Activated CD8-positive, alpha-beta T cell treated with anti-CD3 and anti-CD28 coated beads for 36 hours (primary cell): Measurements from ENCODE around the gene MRPS6. TPM values are rescaled to one million over a fixed set of nuclear protein-coding genes. Genes with fewer than 3 reads are reported as not detected.
A peak's percentile ranks its signal among the peaks of the same experiment; 100 is the strongest.

Source experiments
- ATAC-seq: fragments of 200-7000 bp; cut with Tn5 transposase; one replicate; pipeline ENCODE4 v1.10.0; 2021; ENCODE audit warnings: mild to moderate bottlenecking, moderate library complexity
- CTCF ChIA-PET: fragments of 350-600 bp; sonication (Branson Sonifier 250); formaldehyde crosslinking; loops from one replicate; lab custom pipeline; 2021; ENCODE audit warnings: antibody characterized with exemption; lab: Charles Lee
- POLR2A ChIA-PET: fragments of 350-600 bp; sonication (Branson Sonifier 250); formaldehyde crosslinking; loops from one replicate; lab custom pipeline; 2021; ENCODE audit warnings: antibody characterized with exemption; lab: Charles Lee
- DNase-seq: peaks from one replicate; pipeline ENCODE4 v3.0.0-alpha.2; 2020
- H3K27ac Mint-ChIP-seq: one replicate; pipeline ENCODE4 v1.8.0; 2021; ENCODE audit warnings: mild to moderate bottlenecking, mixed read lengths
- H3K27me3 Mint-ChIP-seq: one replicate; pipeline ENCODE4 v1.8.0; 2021; ENCODE audit warnings: mixed read lengths
- H3K36me3 Mint-ChIP-seq: one replicate; pipeline ENCODE4 v1.8.0; 2021; ENCODE audit warnings: low read depth, mixed read lengths
- H3K4me1 Mint-ChIP-seq: one replicate; pipeline ENCODE4 v1.8.0; 2021; ENCODE audit warnings: low read depth, mixed read lengths
- H3K4me3 Mint-ChIP-seq: one replicate; pipeline ENCODE4 v1.8.0; 2021; ENCODE audit warnings: mild to moderate bottlenecking, moderate library complexity, mixed read lengths
- H3K9me3 Mint-ChIP-seq: one replicate; pipeline ENCODE4 v1.8.0; 2021; ENCODE audit warnings: mixed read lengths
- CTCF ChIP-seq: fragments of 200-600 bp; IDR thresholded peaks from one replicate; pipeline ENCODE4 v1.8.0; 2022; ENCODE audit warnings: antibody characterized with exemption, mild to moderate bottlenecking
- intact Hi-C: fragments of 100-400 bp; cut with micrococcal nuclease; formaldehyde crosslinking; loops from one replicate; pipeline ENCODE4 v1.10.0; 2022
- total RNA-seq, 2 experiments: library from RNA; stranded (reverse); gene quantifications; one replicate each; pipeline ENCODE4 v1.2.3, GENCODE V29; 2021

The MRPS6 gene
- total RNA-seq, 2 experiments from 2014 or later: 93.9 to 95.2 TPM

GRCh38 chr21:34037009-34037795, 36.2 kb upstream of the MRPS6 start:
- ATAC-seq (no peak), DNase-seq (no peak)
- no peak for TF ChIP-seq CTCF
- H3K27ac Mint-ChIP-seq: no peak overlapping the region
- POLR2A ChIA-PET: no interaction called here
- H3K9me3 Mint-ChIP-seq: peaks cover 4% of the 10 kb centered on the region
- peaks cover 7% of the 10 kb centered on the region for H3K4me1 Mint-ChIP-seq
- no peak overlapping the region for H3K4me3 Mint-ChIP-seq
- CTCF ChIA-PET: interaction anchor here (0.8 kb wide), 1 partner anchor 113 kb away, joined by 3 read pairs; no protein-coding TSS in a partner anchor
- intact Hi-C loops: no loop called here
- no peaks in the 10 kb centered on the region for H3K27me3 Mint-ChIP-seq
- no peaks in the 10 kb centered on the region for H3K36me3 Mint-ChIP-seq

- Mint-ChIP-seq H3K27ac (no peak overlapping the region), H3K9me3 (peaks cover 4% of the 10 kb centered on the region), H3K27me3 (no peaks in the 10 kb centered on the region), H3K4me3 (no peak overlapping the region), H3K4me1 (peaks cover 8% of the 10 kb centered on the region), H3K36me3 (no peaks in the 10 kb centered on the region)
- no peak for TF ChIP-seq CTCF
- POLR2A ChIA-PET: interaction anchor here (2.0 kb wide), 1 partner anchor 92 kb away, joined by 4 read pairs; no protein-coding TSS in a partner anchor
- ATAC-seq (no peak), DNase-seq (no peak)
- CTCF ChIA-PET: interaction anchor here (1.1 kb wide), 1 partner anchor 308 kb away, joined by 3 read pairs; no protein-coding TSS in a partner anchor
- intact Hi-C loops: no loop called here
These were observed 33.5 kb upstream of the MRPS6 start for GRCh38 chr21:34039678-34040382.

GRCh38 chr21:34042735-34043134, 30.6 kb upstream of the MRPS6 start:
- intact Hi-C loops: no loop called here
- TF ChIP-seq CTCF: no peak
- no peak overlapping the region for H3K27ac Mint-ChIP-seq
- no peaks in the 10 kb centered on the region for H3K27me3 Mint-ChIP-seq
- DNase-seq (no peak), ATAC-seq (no peak)
- no peaks in the 10 kb centered on the region for H3K9me3 Mint-ChIP-seq
- POLR2A ChIA-PET: no interaction called here
- no peaks in the 10 kb centered on the region for H3K36me3 Mint-ChIP-seq
- CTCF ChIA-PET: no interaction called here
- no peak overlapping the region for H3K4me3 Mint-ChIP-seq
- H3K4me1 Mint-ChIP-seq: peaks cover 13% of the 10 kb centered on the region

GRCh38 chr21:34043333-34043732, 30.0 kb upstream of the MRPS6 start:
- TF ChIP-seq CTCF: no peak
- H3K4me1 Mint-ChIP-seq: peaks cover 13% of the 10 kb centered on the region
- H3K4me3 Mint-ChIP-seq: no peak overlapping the region
- H3K27me3 Mint-ChIP-seq: no peaks in the 10 kb centered on the region
- intact Hi-C loops: no loop called here
- DNase-seq: no peak
- POLR2A ChIA-PET: no interaction called here
- no peak for ATAC-seq
- H3K36me3 Mint-ChIP-seq: no peaks in the 10 kb centered on the region
- no peaks in the 10 kb centered on the region for H3K9me3 Mint-ChIP-seq
- CTCF ChIA-PET: no interaction called here
- no peak overlapping the region for H3K27ac Mint-ChIP-seq

GRCh38 chr21:34046917-34047316, 26.5 kb upstream of the MRPS6 start:
- no peak for TF ChIP-seq CTCF
- ATAC-seq (peak; percentile 34), DNase-seq (no peak)
- H3K36me3 Mint-ChIP-seq: no peaks in the 10 kb centered on the region
- intact Hi-C loops: no loop called here
- ChIA-PET CTCF (no interaction called here), POLR2A (interaction anchor here (0.9 kb wide), 1 partner anchor 51 kb away, joined by 3 read pairs; no protein-coding TSS in a partner anchor)
- no peaks in the 10 kb centered on the region for H3K27me3 Mint-ChIP-seq
- H3K27ac Mint-ChIP-seq: no peak overlapping the region
- no peaks in the 10 kb centered on the region for H3K9me3 Mint-ChIP-seq
- peak overlapping the region; percentile 11 for H3K4me3 Mint-ChIP-seq
- peaks cover 13% of the 10 kb centered on the region for H3K4me1 Mint-ChIP-seq
